KOPT-K1 (cell line): ENCODE results near the gene IGFBP6.
"Not testable (repeated sequence)": the region's sequence is repeated elsewhere in the genome, so short reads cannot be mapped to it uniquely, and the experiment has no call there.

Source experiments
- H3K27ac ChIP-seq: fragments of 200-600 bp; sonication (generic); 2 replicates; pipeline ENCODE4 v1.5.1; 2016; ENCODE audit warnings: antibody characterized with exemption, mild to moderate bottlenecking, low read depth, low read length; ENCODE audit not compliant: poor library complexity, severe bottlenecking
- H3K36me3 ChIP-seq: fragments of 200-600 bp; sonication (generic); 2 replicates; pipeline ENCODE4 v1.5.1; 2017; ENCODE audit warnings: antibody characterized with exemption, mild to moderate bottlenecking, low read length, moderate library complexity; ENCODE audit not compliant: insufficient read depth
- H3K9me3 ChIP-seq: fragments of 200-600 bp; sonication (generic); 2 replicates; pipeline ENCODE4 v1.5.1; 2017; ENCODE audit warnings: antibody characterized with exemption, low read length, mild to moderate bottlenecking; ENCODE audit not compliant: insufficient read depth, poor library complexity, severe bottlenecking

IGFBP6 gene

DNA sequence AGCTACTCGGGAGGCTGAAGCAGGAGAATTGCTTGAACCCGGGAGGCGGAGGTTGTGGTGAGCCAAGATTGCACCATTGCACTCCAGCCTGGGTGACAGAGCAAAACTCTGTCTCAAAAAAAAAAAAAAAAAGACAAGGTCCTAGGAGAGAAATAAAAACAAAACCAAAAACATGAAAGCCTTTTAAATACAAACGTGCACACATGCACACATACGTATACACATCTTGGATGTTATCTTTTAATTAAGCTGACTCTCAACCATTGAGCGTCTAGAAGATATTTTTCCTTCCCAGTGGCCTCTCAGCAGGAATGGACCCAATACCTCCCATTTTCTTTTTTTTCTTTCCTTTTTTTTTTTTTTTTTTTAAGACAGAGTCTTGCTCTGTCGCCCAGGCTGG, 15.0 kb downstream of the IGFBP6 start:
- H3K27ac ChIP-seq, H3K9me3 ChIP-seq: not testable (repeated sequence)
- 0 out of 2 replicates have a peak, but pooled peaks cover 11% of the 10 kb centered on the region for H3K36me3 ChIP-seq

DNA sequence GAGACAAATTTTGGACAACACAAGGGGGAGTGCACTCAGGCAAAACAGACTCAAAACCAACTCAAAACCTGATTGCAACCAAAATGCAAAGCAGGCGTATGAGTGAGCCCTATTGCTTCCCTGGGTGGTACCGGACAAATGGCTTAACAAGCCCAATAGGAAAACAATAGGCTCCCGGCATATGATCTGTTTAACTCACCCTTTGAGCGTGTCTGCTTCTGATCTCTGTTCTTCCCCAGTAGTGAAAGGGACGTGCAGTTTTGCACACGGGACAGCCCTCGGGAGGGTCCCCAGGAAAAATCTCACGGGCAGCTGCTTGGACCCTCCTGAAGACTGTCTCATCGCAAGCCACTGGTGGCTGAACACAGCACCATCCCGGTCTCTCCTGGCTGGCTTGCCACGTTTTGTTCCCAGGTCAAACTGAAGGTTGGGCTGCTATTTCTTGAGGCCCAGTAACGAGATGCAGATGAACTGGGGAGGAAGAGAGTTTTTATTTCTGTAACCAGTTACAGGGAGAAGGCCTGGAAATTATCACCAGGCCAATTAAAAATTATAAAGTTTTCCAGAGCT, 15.8 kb downstream of the IGFBP6 start:
- Histone ChIP-seq H3K36me3 (0 out of 2 replicates have a peak, but pooled peaks cover 11% of the 10 kb centered on the region), H3K27ac (no peak overlapping the region), H3K9me3 (no peaks in the 10 kb centered on the region)

DNA sequence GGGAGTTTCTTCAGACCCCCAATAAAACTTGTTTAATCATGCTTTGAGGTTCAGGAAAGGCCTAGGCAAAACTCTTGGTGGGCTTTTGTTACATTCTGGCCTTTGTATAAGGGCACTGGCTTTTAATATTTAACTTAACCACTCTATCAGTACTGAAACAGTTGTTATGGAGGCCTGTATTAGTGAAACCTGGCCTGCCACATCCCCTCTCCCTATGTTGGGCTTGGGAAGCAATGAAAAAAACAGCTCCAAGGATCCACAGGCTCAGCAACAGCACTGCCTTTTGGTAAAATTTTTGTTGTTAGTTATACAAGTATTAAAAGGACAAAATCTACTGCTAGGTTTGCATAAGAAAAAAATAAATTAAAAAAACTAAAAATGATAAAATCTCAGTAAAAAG, 16.5 kb downstream of the IGFBP6 start:
- H3K27ac ChIP-seq = no peak overlapping the region

DNA sequence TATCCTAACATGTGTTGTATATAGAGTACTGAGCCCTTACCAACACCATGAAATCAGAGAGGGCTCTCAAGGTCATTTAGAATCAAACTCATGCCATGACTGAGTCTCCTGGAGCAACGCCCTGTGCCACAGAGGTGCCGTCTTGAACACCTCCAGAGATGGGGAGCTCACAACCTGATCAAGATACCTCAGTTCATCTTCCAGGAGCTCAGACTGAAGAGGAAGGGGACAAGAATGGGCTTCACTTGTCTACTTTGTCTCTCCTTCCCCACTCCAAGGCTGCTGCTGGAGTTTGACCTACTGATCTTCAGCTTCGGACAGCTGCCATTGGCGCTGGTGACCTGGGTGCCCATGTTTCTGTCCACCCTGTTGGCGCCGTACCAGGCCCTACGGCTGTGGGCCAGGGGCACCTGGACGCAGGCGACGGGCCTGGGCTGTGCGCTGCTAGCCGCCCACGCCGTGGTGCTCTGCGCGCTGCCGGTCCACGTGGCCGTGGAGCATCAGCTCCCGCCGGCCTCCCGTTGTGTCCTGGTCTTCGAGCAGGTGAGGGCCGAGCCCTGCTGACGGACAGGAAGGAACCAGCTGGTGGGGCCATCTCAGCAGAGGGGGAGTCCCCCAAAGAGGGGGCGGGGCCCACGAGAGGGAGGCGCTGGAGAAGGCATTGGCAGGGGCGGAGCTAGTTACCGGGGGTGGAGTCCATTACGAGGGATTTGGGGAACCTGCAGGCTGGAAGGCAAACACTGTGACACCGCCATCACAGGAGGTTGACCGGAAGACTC, 17.8 kb downstream of the IGFBP6 start:
- Histone ChIP-seq H3K27ac (no peak overlapping the region), H3K9me3 (no peaks in the 10 kb centered on the region), H3K36me3 (peaks cover 16% of the 10 kb centered on the region; the same call in 1 of the 2 replicates)

More for the DNA sequence above, 16.5 kb downstream of the IGFBP6 start:
- peaks cover 11% of the 10 kb centered on the region; the same call in 1 of the 2 replicates for H3K36me3 ChIP-seq
- no peaks in the 10 kb centered on the region for H3K9me3 ChIP-seq

DNA sequence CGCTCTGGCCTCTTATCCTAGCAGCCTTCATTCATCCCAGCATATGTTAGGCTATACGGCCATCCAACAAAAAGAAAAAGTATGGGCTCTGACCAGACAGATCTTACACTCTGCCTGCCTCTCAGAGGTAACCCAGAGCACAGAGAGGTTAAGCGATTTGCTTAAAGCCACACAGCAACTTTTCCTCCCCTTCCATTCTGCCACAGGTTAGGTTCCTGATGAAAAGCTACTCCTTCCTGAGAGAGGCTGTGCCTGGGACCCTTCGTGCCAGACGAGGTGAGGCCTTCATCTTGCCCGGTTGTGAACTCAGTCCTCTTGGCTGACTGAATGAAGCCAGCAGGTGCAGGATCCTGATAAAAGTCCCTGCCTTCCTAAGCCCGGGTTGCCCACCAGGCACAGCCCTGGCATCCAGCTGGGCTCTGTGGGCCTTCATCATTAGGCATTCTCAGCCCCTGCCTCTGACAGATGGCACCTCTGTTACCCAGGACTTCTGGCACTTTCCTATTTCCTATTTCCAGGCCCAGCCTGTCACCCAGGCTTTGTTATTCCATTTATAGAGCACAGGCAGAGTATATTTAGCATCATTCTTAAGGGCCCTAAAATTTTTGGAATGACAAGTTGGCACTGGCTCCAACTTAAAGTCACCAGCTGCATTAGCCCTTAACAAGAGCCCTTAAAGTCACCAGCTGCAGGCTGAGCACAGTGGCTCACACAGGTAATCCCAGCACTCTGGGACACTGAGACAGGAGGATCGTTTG, 18.6 kb downstream of the IGFBP6 start:
- Histone ChIP-seq H3K36me3 (peaks cover 16% of the 10 kb centered on the region; the same call in 1 of the 2 replicates), H3K9me3 (no peaks in the 10 kb centered on the region), H3K27ac (no peak overlapping the region)

DNA sequence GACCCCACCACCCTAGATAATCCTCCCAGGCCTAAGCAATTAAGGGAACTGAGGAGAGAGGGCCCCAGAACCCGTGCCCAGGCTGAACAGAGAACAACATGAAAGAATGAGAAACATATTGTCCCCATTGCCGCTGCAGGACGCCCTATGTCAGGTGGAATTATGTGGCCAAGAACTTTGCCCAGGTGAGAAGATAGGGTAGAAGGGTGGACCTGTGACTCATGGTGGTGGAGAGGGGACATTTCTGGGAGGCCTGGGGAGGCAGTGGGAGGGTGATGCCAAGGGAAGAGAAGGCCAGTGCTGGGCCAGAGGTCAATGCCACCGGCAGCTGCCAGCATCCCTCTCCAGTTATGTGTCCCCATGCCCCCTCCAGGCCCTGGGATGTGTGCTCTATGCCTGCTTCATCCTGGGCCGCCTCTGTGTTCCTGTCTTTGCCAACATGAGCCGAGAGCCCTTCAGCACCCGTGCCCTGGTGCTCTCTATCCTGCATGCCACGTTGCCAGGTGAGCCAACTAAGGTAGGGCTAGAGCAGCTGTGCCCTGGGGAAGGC, 21.4 kb downstream of the IGFBP6 start:
- H3K27ac ChIP-seq = no peak overlapping the region
- no peaks in the 10 kb centered on the region for H3K9me3 ChIP-seq
- H3K36me3 ChIP-seq = peaks cover 18% of the 10 kb centered on the region; the same call in 1 of the 2 replicates

DNA sequence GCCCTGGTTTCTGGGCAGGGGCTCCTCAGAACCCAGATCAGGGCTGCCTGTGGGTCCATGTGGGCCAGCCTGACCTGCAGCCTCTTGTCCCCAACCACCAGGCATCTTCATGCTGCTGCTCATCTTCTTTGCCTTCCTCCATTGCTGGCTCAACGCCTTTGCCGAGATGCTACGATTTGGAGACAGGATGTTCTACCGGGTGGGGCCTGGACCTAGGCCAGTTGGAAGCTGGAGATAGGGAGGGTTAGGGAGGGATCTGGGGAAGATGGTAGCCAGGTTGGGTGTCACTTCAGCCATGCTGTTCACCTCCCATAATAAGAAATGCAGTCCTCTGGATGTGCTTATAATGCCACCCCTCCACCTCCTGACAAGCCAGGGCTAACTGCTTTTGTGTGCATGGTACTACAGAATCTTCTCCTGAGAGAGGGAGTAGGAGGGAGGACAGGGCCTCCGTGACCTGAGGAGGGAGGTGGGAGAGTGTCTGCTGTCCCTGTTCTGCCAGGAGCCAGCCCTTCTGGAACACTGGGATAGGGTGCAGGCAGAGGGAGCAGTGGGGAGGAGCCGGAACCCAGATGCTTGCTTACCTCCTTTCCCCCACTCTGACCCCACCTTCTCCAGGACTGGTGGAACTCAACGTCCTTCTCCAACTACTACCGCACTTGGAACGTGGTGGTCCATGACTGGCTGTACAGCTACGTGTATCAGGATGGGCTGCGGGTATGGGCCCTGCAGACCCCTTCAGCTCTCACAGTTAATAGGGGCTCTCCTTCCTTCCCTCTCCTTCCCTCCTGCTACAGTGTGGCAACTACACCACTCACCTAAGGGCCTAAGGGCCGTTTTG, 23.4 kb downstream of the IGFBP6 start:
- peaks cover 14% of the 10 kb centered on the region; the same call in 1 of the 2 replicates for H3K36me3 ChIP-seq
- no peak overlapping the region for H3K27ac ChIP-seq
- H3K9me3 ChIP-seq = no peaks in the 10 kb centered on the region

DNA sequence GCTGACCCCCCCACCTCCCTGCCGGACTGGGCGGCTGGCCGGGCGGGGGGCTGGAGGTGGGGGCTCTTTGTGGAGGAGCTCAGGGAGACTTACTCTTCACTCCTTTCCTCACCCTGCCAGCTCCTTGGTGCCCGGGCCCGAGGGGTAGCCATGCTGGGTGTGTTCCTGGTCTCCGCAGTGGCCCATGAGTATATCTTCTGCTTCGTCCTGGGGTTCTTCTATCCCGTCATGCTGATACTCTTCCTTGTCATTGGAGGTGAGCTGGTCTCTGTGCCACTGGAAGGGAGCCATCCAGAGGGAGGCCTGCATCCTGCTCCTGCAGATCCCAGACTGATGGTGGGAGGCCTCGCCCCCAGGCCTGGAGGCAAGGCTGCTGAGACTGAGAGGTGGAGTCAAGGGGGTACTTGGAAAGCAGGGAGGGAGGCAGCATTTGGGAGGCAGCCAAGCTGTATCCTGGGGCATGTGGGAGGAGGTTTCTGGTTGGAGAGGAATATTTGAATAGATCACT, 25.5 kb downstream of the IGFBP6 start:
- Histone ChIP-seq H3K36me3 (peaks cover 11% of the 10 kb centered on the region; the same call in 1 of the 2 replicates), H3K27ac (no peak overlapping the region), H3K9me3 (no peaks in the 10 kb centered on the region)

DNA sequence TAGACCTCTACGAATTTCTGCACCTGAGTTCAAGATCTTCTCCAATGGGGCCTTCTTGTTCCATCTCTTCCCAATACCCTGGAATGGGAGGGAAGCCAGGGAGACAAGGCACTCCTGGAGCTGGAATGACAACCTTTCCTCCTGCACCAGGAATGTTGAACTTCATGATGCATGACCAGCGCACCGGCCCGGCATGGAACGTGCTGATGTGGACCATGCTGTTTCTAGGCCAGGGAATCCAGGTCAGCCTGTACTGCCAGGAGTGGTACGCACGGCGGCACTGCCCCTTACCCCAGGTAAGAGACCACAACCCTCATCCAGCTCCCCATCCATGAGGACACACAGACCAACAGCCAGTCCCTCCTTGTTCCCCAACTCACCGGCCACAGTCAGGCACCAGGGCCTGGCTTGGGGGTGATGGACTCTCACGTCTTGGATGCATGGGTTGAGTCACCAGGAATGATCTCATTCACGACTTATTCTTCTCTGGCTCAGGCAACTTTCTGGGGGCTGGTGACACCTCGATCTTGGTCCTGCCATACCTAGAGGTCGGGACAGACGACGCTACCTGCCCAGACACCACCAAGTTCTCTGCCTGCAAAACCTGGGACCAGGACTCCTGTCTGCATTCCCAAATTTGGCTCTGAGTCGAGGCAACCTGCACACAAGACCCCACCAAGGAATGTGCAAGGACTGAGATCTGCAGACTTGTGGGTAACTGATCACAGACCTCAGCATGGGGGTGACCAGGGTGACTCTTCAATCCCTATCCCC, 26.3 kb downstream of the IGFBP6 start:
- no peaks in the 10 kb centered on the region for H3K9me3 ChIP-seq
- H3K36me3 ChIP-seq = peaks cover 11% of the 10 kb centered on the region; the same call in 1 of the 2 replicates
- H3K27ac ChIP-seq = no peak overlapping the region

DNA sequence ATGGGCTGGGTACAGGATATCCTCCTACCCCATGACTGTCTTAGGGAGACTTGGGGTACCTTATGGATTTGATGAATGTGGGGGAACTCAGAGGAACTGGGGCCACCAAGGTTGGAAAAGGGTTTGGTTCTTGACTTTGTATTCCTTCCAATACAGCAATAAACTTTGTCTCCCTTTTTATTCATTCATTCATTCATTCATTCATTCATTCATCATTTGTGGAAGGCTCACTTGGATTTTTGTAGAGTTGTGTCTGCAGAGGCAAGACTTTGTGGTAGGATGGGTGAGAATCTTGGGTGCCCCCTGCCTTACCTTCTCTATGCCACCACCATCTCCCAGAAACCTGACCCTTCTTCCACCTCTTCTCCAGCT, 26.9 kb downstream of the IGFBP6 start:
- peaks cover 11% of the 10 kb centered on the region; the same call in 1 of the 2 replicates for H3K36me3 ChIP-seq
- no peaks in the 10 kb centered on the region for H3K9me3 ChIP-seq
- H3K27ac ChIP-seq = no peak overlapping the region

DNA sequence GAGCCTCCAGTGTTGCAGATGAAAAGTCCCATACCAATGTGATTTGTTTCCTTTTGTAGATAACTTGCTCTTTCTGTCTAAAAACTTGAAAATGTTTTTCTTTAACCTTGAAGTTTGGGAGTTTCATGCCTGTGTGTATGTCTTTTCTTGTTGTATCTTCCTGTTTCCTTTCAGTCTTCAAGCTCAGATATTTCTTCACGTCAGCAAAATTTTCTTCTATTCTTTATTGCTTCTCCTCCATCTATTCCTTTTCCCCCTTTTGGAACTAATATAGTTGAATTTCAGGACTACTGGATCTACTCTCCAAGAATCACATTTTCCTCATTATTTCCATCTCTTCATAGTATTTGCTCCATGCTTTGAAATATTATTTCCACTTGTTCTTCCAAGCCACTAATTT, 29.7 kb downstream of the IGFBP6 start:
- peaks cover 6% of the 10 kb centered on the region; the same call in 1 of the 2 replicates for H3K36me3 ChIP-seq
- no peak overlapping the region for H3K27ac ChIP-seq
- H3K9me3 ChIP-seq = no peaks in the 10 kb centered on the region

DNA sequence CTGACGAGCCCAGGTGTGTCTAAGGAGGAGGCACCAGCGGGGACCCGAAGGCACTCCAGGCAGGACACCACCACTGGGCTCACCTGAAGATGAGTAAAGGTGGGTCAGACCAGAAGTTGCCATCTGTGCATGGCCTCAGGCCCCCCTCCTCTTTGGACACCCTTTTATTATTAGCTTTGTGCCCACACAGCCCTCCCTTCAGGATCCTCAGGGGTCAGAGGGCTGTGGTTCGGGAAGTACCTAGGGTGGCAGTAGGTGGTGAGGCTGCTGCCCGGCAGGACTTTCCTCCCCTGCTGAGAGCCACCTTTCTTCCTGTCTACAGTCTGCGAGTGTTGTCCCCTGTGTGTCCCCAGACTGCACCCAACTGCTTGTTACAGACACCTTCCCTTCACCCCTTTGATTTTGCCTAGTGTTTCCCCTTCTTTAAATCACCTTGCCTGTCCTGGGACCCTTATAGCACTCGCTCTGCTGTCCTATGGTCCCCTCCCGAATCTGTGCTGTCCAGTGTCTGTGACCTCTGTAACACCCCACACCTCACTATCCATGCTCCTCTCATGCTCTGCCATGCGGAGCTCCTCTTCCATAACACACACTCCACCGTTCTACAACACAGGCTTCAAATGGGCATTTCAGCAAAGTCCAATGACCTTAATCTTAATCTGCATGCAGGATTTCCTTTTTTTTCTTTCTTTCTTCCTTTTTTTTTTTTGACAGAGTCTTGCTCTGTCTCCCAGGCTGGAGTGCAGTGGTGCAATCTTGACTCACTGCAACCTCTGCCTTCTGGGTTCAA, 31.5 kb downstream of the IGFBP6 start:
- Histone ChIP-seq H3K9me3 (no peaks in the 10 kb centered on the region), H3K27ac (no peak overlapping the region), H3K36me3 (peaks cover 2% of the 10 kb centered on the region; the same call in 1 of the 2 replicates)

DNA sequence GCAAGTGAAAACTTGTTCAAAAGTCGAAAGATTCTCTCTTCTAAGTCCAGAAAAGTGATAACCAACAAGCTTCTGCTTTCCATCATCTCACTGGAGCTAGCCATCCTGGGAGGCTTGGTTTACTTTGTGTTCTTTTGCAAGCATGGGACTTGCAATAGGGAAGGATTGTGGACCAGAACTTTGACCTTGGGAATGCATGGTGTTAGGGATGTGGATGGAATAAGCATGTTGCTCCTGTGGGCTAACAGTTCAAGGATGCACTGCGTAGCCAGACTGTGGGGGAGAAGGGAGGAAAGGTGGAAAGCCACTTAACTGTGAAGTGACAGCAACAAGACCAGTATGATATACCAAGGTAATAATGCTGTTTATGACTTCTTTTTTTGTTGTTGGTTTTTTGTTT, 34.4 kb downstream of the IGFBP6 start:
- H3K9me3 ChIP-seq = peaks cover 7% of the 10 kb centered on the region
- H3K27ac ChIP-seq = no peak overlapping the region
- H3K36me3 ChIP-seq = no peaks in the 10 kb centered on the region
